Smooth muscle cell (in vitro differentiated cells): Measurements from ENCODE around the gene RIPOR3. TPM values are rescaled to one million over a fixed set of nuclear protein-coding genes. Genes with fewer than 3 reads are reported as not detected.
A peak's percentile ranks its signal among the peaks of the same experiment; 100 is the strongest.

Experiments
- DNase-seq: peaks from one replicate; lab custom pipeline; 2025; ENCODE audit not compliant: unreplicated experiment; lab: John Stamatoyannopoulos, UW
- H2AFZ ChIP-seq: fragments of 200-600 bp; sonication (generic); 2 replicates; pipeline ENCODE4 v1.6.0; 2016; ENCODE audit warnings: antibody characterized with exemption, low read depth, mild to moderate bottlenecking
- H3F3A ChIP-seq: fragments of 200-600 bp; sonication (generic); 2 replicates; pipeline ENCODE4 v1.6.0; 2017; ENCODE audit warnings: antibody characterized with exemption, low read depth
- H3K27ac ChIP-seq: fragments of 200-600 bp; sonication (generic); 2 replicates; pipeline ENCODE4 v1.5.1; 2016; ENCODE audit warnings: low read depth, mild to moderate bottlenecking
- H3K27me3 ChIP-seq: fragments of 200-600 bp; sonication (generic); 2 replicates; pipeline ENCODE4 v1.6.1; 2016; ENCODE audit warnings: low read depth, mild to moderate bottlenecking
- H3K36me3 ChIP-seq: fragments of 200-600 bp; sonication (generic); 2 replicates; pipeline ENCODE4 v1.5.1; 2016; ENCODE audit warnings: low read depth
- H3K4me1 ChIP-seq: fragments of 200-600 bp; sonication (generic); 2 replicates; pipeline ENCODE4 v1.5.1; 2016; ENCODE audit warnings: low read depth
- H3K4me2 ChIP-seq: fragments of 200-600 bp; sonication (generic); 2 replicates; pipeline ENCODE4 v1.6.0; 2016; ENCODE audit warnings: mild to moderate bottlenecking
- H3K4me3 ChIP-seq: fragments of 200-600 bp; sonication (generic); 2 replicates; pipeline ENCODE4 v1.5.1; 2016; ENCODE audit warnings: mild to moderate bottlenecking
- H3K79me2 ChIP-seq: fragments of 200-600 bp; sonication (generic); 2 replicates; pipeline ENCODE4 v1.6.0; 2016; ENCODE audit warnings: low read depth, mild to moderate bottlenecking
- H3K9ac ChIP-seq: fragments of 200-600 bp; sonication (generic); 2 replicates; pipeline ENCODE4 v1.6.0; 2016; ENCODE audit warnings: low read depth
- H3K9me3 ChIP-seq: fragments of 200-600 bp; sonication (generic); replicated peaks from 2 replicates; pipeline ENCODE4 v1.5.1; 2016; ENCODE audit warnings: low read depth
- H4K20me1 ChIP-seq: fragments of 200-600 bp; sonication (generic); 2 replicates; pipeline ENCODE4 v1.6.0; 2016; ENCODE audit warnings: low read depth
- WGBS: methylation state at CpG from one replicate; pipeline ENCODE4 v1.1.7; 2016; ENCODE audit warnings: low lambda C conversion rate; 5-methylcytosine and 5-hydroxymethylcytosine counted together
- polyA plus RNA-seq: library from polyadenylated mRNA; unstranded; fragments of >200 nt; fragmentation: Nextera tagmentation; extraction: Ambion mirVana; gene quantifications from 2 replicates; pipeline ENCODE4 v1.2.1, GENCODE V29; 2016
- total RNA-seq: library from RNA; depleted of rRNA; stranded (reverse); fragments of >200 nt; gene quantifications from 2 replicates; pipeline ENCODE4 v1.2.3, GENCODE V29; 2014
- TF ChIP-seq, protein P1 (sequence below): fragments of 200-600 bp; sonication (generic); IDR thresholded peaks from 2 replicates; pipeline ENCODE4 v1.5.1; 2017; ENCODE audit warnings: borderline replicate concordance, mild to moderate bottlenecking, antibody characterized with exemption; ENCODE audit not compliant: insufficient read depth, poor library complexity, severe bottlenecking

RIPOR3 gene
- total and polyA plus RNA-seq, 2 experiments from 2014 or later, result 0.18 to 1.2 TPM

DNA sequence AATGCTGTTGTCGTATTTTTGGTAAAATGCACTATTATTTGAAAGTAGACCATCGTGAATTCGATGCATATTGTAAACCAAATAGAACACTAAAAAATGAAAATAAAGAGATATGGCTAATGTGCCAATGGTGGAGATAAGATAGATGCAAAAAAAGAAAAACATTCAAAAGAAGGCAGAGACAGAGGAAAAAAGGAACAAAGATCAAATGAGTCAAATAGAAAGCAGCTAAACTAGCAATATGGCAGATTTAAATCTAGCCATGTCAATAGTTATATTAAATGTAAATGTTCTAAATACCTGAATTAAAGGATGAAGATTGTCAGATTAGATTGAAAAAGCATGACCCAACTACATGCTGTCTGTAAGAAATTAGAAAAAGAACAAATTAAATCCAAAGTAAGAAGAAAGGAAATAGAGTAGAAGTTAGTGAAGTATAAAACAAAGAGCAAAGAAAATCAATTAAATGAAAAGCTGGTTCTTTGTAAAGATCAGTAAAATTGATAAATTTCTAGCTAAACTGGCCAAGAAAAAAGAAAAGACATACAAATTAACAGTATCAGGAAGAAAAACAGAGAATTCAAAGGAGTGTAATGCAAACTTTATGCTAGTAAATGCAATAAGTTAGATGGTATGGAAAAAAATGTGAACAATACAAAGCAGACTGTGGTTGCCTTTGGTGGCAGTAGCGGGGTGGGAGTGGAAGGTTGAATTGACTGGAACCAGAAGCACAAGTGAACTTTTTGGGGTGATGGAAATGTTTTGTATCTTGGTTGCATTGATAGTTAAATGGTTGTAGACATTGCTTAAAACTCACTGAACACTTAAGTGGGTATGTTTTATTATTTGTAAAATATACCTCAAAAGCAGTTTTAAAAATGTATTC is 136.4 kb downstream of the RIPOR3 start:
- WGBS, result 98% methylated on average over 4 of the region's 4 CpGs
- no peak overlapping the region for H3K4me3 ChIP-seq
- no peak overlapping the region for H3K9ac ChIP-seq
- peaks cover 3% of the 10 kb centered on the region for H3K4me1 ChIP-seq
- TF ChIP-seq, protein P1, sequence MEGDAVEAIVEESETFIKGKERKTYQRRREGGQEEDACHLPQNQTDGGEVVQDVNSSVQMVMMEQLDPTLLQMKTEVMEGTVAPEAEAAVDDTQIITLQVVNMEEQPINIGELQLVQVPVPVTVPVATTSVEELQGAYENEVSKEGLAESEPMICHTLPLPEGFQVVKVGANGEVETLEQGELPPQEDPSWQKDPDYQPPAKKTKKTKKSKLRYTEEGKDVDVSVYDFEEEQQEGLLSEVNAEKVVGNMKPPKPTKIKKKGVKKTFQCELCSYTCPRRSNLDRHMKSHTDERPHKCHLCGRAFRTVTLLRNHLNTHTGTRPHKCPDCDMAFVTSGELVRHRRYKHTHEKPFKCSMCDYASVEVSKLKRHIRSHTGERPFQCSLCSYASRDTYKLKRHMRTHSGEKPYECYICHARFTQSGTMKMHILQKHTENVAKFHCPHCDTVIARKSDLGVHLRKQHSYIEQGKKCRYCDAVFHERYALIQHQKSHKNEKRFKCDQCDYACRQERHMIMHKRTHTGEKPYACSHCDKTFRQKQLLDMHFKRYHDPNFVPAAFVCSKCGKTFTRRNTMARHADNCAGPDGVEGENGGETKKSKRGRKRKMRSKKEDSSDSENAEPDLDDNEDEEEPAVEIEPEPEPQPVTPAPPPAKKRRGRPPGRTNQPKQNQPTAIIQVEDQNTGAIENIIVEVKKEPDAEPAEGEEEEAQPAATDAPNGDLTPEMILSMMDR, result no peak
- no peaks in the 10 kb centered on the region for H3K36me3 ChIP-seq
- DNase-seq, result no peak
- H4K20me1 ChIP-seq, result peaks cover 68% of the 10 kb centered on the region
- no peaks in the 10 kb centered on the region for H3K27me3 ChIP-seq
- H3F3A ChIP-seq, result peaks cover 3% of the 10 kb centered on the region
- peaks cover 89% of the 10 kb centered on the region for H3K79me2 ChIP-seq
- H3K4me2 ChIP-seq, result no peak overlapping the region
- H3K27ac ChIP-seq, result no peak overlapping the region
- H3K9me3 ChIP-seq, result no peaks in the 10 kb centered on the region
- no peak overlapping the region for H2AFZ ChIP-seq

DNA sequence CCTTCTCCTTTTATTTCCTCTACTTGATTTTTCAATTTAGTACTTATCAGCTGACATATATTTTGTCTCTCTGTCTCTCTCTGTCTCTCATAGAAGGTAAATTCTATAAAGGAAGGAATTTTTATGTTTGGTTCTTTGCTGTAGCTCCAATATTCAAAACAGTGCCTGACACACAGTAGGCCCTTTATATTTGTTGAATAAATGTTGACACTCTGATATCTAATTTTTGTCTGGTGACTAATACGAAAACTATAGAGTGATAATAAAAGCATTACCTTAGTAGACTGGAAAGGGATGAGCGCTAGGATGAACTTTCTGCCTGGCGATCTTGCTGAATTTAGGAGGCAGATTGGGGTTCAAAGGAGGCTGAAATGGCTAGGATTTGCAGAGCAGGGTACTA is 138.4 kb downstream of the RIPOR3 start:
- H3K79me2 ChIP-seq, result peaks cover 93% of the 10 kb centered on the region
- H3K4me1 ChIP-seq, result no peaks in the 10 kb centered on the region
- no peak overlapping the region for H3K4me3 ChIP-seq
- no peak overlapping the region for H3K9ac ChIP-seq
- WGBS, result 100% methylated on average over 3 of the region's 3 CpGs
- no peak overlapping the region for H3K4me2 ChIP-seq
- TF ChIP-seq, protein P1, result no peak
- no peaks in the 10 kb centered on the region for H3K9me3 ChIP-seq
- DNase-seq, result no peak
- peaks cover 82% of the 10 kb centered on the region for H4K20me1 ChIP-seq
- H3K27ac ChIP-seq, result no peak overlapping the region
- no peaks in the 10 kb centered on the region for H3K27me3 ChIP-seq
- no peaks in the 10 kb centered on the region for H3F3A ChIP-seq
- H3K36me3 ChIP-seq, result no peaks in the 10 kb centered on the region
- no peak overlapping the region for H2AFZ ChIP-seq

DNA sequence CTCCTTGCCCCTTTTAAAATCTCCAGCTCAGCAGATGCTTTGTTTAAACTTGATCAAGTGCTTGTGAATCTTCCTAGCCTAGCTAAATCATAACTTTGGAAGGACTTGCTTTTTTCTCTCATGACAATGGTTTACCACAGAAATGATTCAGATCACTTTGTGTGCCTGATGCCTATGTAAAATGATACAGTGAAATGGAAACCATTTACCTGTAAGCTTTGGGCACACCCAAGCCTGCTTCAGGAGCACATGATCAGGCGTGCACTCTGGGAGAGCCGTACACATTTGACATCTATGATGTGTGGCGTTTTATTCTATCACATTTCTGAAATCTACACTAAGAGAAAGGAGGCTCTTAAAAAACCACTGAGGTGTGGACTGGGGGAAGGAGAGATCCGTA is 140.1 kb downstream of the RIPOR3 start:
- TF ChIP-seq, protein P1, result no peak
- 89% methylated on average over 4 of the region's 4 CpGs for WGBS
- H3K4me2 ChIP-seq, result no peak overlapping the region
- H3K4me3 ChIP-seq, result no peak overlapping the region
- no peaks in the 10 kb centered on the region for H3K4me1 ChIP-seq
- no peak overlapping the region for H3K9ac ChIP-seq
- H3K27me3 ChIP-seq, result no peaks in the 10 kb centered on the region
- H3K27ac ChIP-seq, result peak overlapping the region; percentile 2
- peaks cover 93% of the 10 kb centered on the region for H3K79me2 ChIP-seq
- DNase-seq, result no peak
- peaks cover 97% of the 10 kb centered on the region for H4K20me1 ChIP-seq
- H2AFZ ChIP-seq, result no peak overlapping the region
- no peaks in the 10 kb centered on the region for H3F3A ChIP-seq
- no peaks in the 10 kb centered on the region for H3K9me3 ChIP-seq
- H3K36me3 ChIP-seq, result no peaks in the 10 kb centered on the region
